Measurements from ENCODE around the gene KDM4D. TPM values are rescaled to one million over a fixed set of nuclear protein-coding genes. Genes with fewer than 3 reads are reported as not detected.

KDM4D gene
- total RNA-seq, 1 experiment from 2014 or later = 2.4 TPM

GRCh38 chr11:94938095-94939055, 35.1 kb upstream of the KDM4D start:
- ATAC-seq (no peak), DNase-seq (ENCODE audit: low spot score) (no peak)
- H3K4me1 Mint-ChIP-seq = peaks cover 43% of the 10 kb centered on the region
- H3K4me3 Mint-ChIP-seq = no peak overlapping the region
- CTCF ChIA-PET = no interaction called here
- H3K27me3 Mint-ChIP-seq (ENCODE audit: low read depth) = no peaks in the 10 kb centered on the region; the same call in 1 of the 2 replicates
- TF ChIP-seq ZBTB21 (CRISPR knock-in tag; IDR thresholded peaks at IDR 0.05; ENCODE audit: borderline replicate concordance) (no peak), CREB1 (CRISPR knock-in tag; IDR thresholded peaks at IDR 0.05) (no peak), NR3C1 (CRISPR knock-in tag; conservative IDR thresholded peaks at IDR 0.05; ENCODE audit: low read depth) (no peak), ZNF121 (CRISPR knock-in tag; IDR thresholded peaks at IDR 0.05) (no peak), SP1 (CRISPR knock-in tag; conservative IDR thresholded peaks at IDR 0.05) (no peak), MYBL2 (CRISPR knock-in tag; IDR thresholded peaks at IDR 0.05) (no peak), HMGA2 (CRISPR knock-in tag; IDR thresholded peaks at IDR 0.05) (no peak), ATF2 (CRISPR knock-in tag; IDR thresholded peaks at IDR 0.05; ENCODE audit: borderline replicate concordance, low read depth) (no peak), ZNF671 (CRISPR knock-in tag; IDR thresholded peaks at IDR 0.05) (no peak)
- TF ChIP-seq, protein P1, sequence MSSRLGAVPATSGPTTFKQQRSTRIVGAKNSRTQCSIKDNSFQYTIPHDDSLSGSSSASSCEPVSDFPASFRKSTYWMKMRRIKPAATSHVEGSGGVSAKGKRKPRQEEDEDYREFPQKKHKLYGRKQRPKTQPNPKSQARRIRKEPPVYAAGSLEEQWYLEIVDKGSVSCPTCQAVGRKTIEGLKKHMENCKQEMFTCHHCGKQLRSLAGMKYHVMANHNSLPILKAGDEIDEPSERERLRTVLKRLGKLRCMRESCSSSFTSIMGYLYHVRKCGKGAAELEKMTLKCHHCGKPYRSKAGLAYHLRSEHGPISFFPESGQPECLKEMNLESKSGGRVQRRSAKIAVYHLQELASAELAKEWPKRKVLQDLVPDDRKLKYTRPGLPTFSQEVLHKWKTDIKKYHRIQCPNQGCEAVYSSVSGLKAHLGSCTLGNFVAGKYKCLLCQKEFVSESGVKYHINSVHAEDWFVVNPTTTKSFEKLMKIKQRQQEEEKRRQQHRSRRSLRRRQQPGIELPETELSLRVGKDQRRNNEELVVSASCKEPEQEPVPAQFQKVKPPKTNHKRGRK (CRISPR knock-in tag; IDR thresholded peaks at IDR 0.05; ENCODE audit: borderline replicate concordance) = no peak
- peaks cover under 1% of the 10 kb centered on the region; the same call in 1 of the 2 replicates for H3K36me3 Mint-ChIP-seq
- H3K27ac Mint-ChIP-seq = no peak overlapping the region
- POLR2A ChIA-PET = no interaction called here
- H3K9me3 Mint-ChIP-seq = peaks cover 3% of the 10 kb centered on the region

- Mint-ChIP-seq H3K27me3 (ENCODE audit: low read depth) (no peaks in the 10 kb centered on the region; the same call in 1 of the 2 replicates), H3K4me1 (peaks cover 38% of the 10 kb centered on the region), H3K4me3 (no peak overlapping the region), H3K9me3 (peaks cover 6% of the 10 kb centered on the region), H3K36me3 (peaks cover 2% of the 10 kb centered on the region; the same call in 1 of the 2 replicates), H3K27ac (no peak overlapping the region)
- CTCF ChIA-PET = no interaction called here
- POLR2A ChIA-PET = no interaction called here
- no peak for DNase-seq (ENCODE audit: low spot score)
- ATAC-seq = no peak
- TF ChIP-seq NFE2L1 (CRISPR knock-in tag; IDR thresholded peaks at IDR 0.05) (no peak), FOXK1 (CRISPR knock-in tag; IDR thresholded peaks at IDR 0.05) (no peak), MYBL2 (CRISPR knock-in tag; IDR thresholded peaks at IDR 0.05) (no peak), HMGA2 (CRISPR knock-in tag; IDR thresholded peaks at IDR 0.05) (no peak), MAX (CRISPR knock-in tag; IDR thresholded peaks at IDR 0.05) (no peak)
- TF ChIP-seq, protein P2, sequence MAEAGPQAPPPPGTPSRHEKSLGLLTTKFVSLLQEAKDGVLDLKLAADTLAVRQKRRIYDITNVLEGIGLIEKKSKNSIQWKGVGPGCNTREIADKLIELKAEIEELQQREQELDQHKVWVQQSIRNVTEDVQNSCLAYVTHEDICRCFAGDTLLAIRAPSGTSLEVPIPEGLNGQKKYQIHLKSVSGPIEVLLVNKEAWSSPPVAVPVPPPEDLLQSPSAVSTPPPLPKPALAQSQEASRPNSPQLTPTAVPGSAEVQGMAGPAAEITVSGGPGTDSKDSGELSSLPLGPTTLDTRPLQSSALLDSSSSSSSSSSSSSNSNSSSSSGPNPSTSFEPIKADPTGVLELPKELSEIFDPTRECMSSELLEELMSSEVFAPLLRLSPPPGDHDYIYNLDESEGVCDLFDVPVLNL (CRISPR knock-in tag; IDR thresholded peaks at IDR 0.05; ENCODE audit: borderline replicate concordance, low read depth) = no peak
- TF ChIP-seq, protein P3, sequence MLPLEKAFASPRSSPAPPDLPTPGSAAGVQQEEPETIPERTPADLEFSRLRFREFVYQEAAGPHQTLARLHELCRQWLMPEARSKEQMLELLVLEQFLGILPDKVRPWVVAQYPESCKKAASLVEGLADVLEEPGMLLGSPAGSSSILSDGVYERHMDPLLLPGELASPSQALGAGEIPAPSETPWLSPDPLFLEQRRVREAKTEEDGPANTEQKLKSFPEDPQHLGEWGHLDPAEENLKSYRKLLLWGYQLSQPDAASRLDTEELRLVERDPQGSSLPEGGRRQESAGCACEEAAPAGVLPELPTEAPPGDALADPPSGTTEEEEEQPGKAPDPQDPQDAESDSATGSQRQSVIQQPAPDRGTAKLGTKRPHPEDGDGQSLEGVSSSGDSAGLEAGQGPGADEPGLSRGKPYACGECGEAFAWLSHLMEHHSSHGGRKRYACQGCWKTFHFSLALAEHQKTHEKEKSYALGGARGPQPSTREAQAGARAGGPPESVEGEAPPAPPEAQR (CRISPR knock-in tag; IDR thresholded peaks at IDR 0.05) = no peak
- TF ChIP-seq, protein P4, sequence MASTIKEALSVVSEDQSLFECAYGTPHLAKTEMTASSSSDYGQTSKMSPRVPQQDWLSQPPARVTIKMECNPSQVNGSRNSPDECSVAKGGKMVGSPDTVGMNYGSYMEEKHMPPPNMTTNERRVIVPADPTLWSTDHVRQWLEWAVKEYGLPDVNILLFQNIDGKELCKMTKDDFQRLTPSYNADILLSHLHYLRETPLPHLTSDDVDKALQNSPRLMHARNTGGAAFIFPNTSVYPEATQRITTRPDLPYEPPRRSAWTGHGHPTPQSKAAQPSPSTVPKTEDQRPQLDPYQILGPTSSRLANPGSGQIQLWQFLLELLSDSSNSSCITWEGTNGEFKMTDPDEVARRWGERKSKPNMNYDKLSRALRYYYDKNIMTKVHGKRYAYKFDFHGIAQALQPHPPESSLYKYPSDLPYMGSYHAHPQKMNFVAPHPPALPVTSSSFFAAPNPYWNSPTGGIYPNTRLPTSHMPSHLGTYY (CRISPR knock-in tag; IDR thresholded peaks at IDR 0.05) = no peak
- TF ChIP-seq, protein P5, sequence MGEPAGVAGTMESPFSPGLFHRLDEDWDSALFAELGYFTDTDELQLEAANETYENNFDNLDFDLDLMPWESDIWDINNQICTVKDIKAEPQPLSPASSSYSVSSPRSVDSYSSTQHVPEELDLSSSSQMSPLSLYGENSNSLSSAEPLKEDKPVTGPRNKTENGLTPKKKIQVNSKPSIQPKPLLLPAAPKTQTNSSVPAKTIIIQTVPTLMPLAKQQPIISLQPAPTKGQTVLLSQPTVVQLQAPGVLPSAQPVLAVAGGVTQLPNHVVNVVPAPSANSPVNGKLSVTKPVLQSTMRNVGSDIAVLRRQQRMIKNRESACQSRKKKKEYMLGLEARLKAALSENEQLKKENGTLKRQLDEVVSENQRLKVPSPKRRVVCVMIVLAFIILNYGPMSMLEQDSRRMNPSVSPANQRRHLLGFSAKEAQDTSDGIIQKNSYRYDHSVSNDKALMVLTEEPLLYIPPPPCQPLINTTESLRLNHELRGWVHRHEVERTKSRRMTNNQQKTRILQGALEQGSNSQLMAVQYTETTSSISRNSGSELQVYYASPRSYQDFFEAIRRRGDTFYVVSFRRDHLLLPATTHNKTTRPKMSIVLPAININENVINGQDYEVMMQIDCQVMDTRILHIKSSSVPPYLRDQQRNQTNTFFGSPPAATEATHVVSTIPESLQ (CRISPR knock-in tag; IDR thresholded peaks at IDR 0.05) = no peak
- TF ChIP-seq, protein P6, sequence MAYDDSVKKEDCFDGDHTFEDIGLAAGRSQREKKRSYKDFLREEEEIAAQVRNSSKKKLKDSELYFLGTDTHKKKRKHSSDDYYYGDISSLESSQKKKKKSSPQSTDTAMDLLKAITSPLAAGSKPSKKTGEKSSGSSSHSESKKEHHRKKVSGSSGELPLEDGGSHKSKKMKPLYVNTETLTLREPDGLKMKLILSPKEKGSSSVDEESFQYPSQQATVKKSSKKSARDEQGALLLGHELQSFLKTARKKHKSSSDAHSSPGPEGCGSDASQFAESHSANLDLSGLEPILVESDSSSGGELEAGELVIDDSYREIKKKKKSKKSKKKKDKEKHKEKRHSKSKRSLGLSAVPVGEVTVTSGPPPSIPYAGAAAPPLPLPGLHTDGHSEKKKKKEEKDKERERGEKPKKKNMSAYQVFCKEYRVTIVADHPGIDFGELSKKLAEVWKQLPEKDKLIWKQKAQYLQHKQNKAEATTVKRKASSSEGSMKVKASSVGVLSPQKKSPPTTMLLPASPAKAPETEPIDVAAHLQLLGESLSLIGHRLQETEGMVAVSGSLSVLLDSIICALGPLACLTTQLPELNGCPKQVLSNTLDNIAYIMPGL (CRISPR knock-in tag; IDR thresholded peaks at IDR 0.05) = no peak
- TF ChIP-seq, protein P7, sequence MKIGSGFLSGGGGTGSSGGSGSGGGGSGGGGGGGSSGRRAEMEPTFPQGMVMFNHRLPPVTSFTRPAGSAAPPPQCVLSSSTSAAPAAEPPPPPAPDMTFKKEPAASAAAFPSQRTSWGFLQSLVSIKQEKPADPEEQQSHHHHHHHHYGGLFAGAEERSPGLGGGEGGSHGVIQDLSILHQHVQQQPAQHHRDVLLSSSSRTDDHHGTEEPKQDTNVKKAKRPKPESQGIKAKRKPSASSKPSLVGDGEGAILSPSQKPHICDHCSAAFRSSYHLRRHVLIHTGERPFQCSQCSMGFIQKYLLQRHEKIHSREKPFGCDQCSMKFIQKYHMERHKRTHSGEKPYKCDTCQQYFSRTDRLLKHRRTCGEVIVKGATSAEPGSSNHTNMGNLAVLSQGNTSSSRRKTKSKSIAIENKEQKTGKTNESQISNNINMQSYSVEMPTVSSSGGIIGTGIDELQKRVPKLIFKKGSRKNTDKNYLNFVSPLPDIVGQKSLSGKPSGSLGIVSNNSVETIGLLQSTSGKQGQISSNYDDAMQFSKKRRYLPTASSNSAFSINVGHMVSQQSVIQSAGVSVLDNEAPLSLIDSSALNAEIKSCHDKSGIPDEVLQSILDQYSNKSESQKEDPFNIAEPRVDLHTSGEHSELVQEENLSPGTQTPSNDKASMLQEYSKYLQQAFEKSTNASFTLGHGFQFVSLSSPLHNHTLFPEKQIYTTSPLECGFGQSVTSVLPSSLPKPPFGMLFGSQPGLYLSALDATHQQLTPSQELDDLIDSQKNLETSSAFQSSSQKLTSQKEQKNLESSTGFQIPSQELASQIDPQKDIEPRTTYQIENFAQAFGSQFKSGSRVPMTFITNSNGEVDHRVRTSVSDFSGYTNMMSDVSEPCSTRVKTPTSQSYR (CRISPR knock-in tag; IDR thresholded peaks at IDR 0.05) = no peak
These were observed 34.2 kb upstream of the KDM4D start for GRCh38 chr11:94939346-94939745.
